ENCODE data around the gene AS3MT. TPM values are rescaled to one million over a fixed set of nuclear protein-coding genes. Genes with fewer than 3 reads are reported as not detected.

AS3MT gene
- total RNA-seq, 1 donor from 2014 or later, result 5.4 TPM

Other genes starting within 250 kb of the AS3MT start
- 129 TPM for gene TRIM8, start 225.0 kb upstream of the AS3MT start, total RNA-seq
- 11.1 TPM for gene ARL3, start 155.1 kb upstream of the AS3MT start, total RNA-seq
- 6.4 TPM for gene SFXN2, start 154.8 kb upstream of the AS3MT start, total RNA-seq
- 58.1 TPM for gene WBP1L, start 125.5 kb upstream of the AS3MT start, total RNA-seq
- gene CYP17A1, start 32.1 kb upstream of the AS3MT start, total RNA-seq, result 7.3 TPM
- gene BORCS7, start 15.2 kb upstream of the AS3MT start, total RNA-seq, result 29.8 TPM
- gene CNNM2, start 48.8 kb downstream of the AS3MT start, total RNA-seq, result 33.0 TPM